ENCODE measurements around the gene TIMP2.

GRCh38 chr17:78935419-78936323, 10.5 kb upstream of the TIMP2 start:
- no peak for TF ChIP-seq CTCF (conservative IDR thresholded peaks at IDR 0.05; ENCODE audit: low read length)
- no peak for TF ChIP-seq EZH2phosphoT487 (IDR thresholded peaks at IDR 0.05; ENCODE audit: borderline replicate concordance, low read depth, low read length)

Measured in OCI-LY7 (cell line).